ENCODE measurements around the gene RHCE. TPM values are rescaled to one million over a fixed set of nuclear protein-coding genes. Genes with fewer than 3 reads are reported as not detected.

The RHCE gene
- total and polyA plus RNA-seq, 2 of the 8 experiments (the other 6 are each of a cell fraction or from before 2014, with no cell fraction given) = 0.23 to 0.50 TPM

DNA sequence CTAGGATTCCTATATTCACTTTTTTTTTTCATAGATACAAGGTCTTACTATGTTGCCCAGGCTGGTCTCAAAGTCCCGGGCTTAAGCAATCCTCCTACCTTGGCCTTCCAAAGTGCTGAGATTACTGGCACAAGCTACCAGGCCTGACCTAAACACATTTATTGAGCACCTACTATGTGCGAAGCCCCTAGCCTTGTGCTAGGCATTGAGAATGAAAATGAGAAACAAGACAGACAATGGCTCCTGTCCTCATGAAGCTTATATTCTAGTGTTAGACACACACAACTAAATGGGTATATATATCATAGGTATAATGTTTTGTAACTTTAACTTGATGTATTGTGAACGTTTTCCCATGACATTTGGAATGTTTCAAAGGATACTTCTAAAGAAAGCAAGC is 71.0 kb downstream of the RHCE start:
- Histone ChIP-seq H2AK5ac (ENCODE audit: low read depth, low read length) (no peak overlapping the region), H3K4me1 (replicated peaks in 1 of 4; ENCODE audit: control insufficient read depth in 3 of 4, insufficient read depth in 4 of 4, low read length in 3 of 4) (no peaks in the 10 kb centered on the region), H3K27me3 (replicated peaks in 1 of 4; ENCODE audit: control insufficient read depth in 3 of 4, extremely low read depth in 1 of 4, insufficient read depth in 3 of 4, low read length in 3 of 4) (no peaks in the 10 kb centered on the region), H3K4ac (replicated peaks; ENCODE audit: insufficient read length, low read depth, low read length) (no peak overlapping the region), H2BK20ac (ENCODE audit: low read length) (no peak overlapping the region), H3K36me3 (ENCODE audit: control insufficient read depth in 2 of 4, insufficient read depth in 4 of 4, low read length in 3 of 4) (peaks cover 2 to 37% (median 13%) of the 10 kb centered on the region in 4 experiments; a peak in 6 of 8 replicates), H4K20me1 (replicated peaks in 1 of 2; ENCODE audit: control insufficient read depth in 1 of 2, insufficient read depth in 2 of 2, low read length in 2 of 2) (peaks cover 3% of the 10 kb centered on the region in 2 experiments), H3K9me3 (ENCODE audit: insufficient read depth in 2 of 2, low read depth in 1 of 2, low read length in 1 of 2) (no peaks in the 10 kb centered on the region), H4K8ac (ENCODE audit: extremely low read depth, insufficient read depth, low read length) (no peak overlapping the region), H3K79me1 (ENCODE audit: low read depth, low read length) (0 out of 2 replicates have a peak, but pooled peaks cover 2% of the 10 kb centered on the region), H3K27ac (ENCODE audit: low read depth, low read length) (no peak overlapping the region), H3K79me2 (ENCODE audit: control insufficient read depth in 1 of 2, insufficient read depth in 2 of 2, low read length in 2 of 2) (peaks cover 0 to 9% of the 10 kb centered on the region in 2 experiments; a peak in 2 of 4 replicates), H3K56ac (replicated peaks; ENCODE audit: insufficient read length, low read depth, low read length) (no peak overlapping the region), H2BK5ac (ENCODE audit: low read depth, low read length) (no peak overlapping the region), H2BK15ac (ENCODE audit: low read length) (no peak overlapping the region), H3K23ac (ENCODE audit: insufficient read length) (no peak overlapping the region), H3K23me2 (ENCODE audit: low read depth, low read length) (no peaks in the 10 kb centered on the region), H3K9ac (replicated peaks in 1 of 4; ENCODE audit: extremely low read depth in 1 of 4, low read depth in 3 of 4, low read length in 3 of 4) (no peak overlapping the region), H3K18ac (ENCODE audit: extremely low read depth, low read length) (no peak overlapping the region), H2BK120ac (replicated peaks; ENCODE audit: low read depth, low read length) (no peak overlapping the region), H3K14ac (ENCODE audit: insufficient read length) (no peak overlapping the region), H4K5ac (ENCODE audit: insufficient read length, low read depth, low read length) (no peak overlapping the region), H2AFZ (ENCODE audit: low read length) (no peak overlapping the region), H3K4me3 (ENCODE audit: extremely low read depth in 1 of 4, insufficient read depth in 2 of 4, low read depth in 3 of 4, low read length in 4 of 4) (no peak overlapping the region), H3K4me2 (ENCODE audit: insufficient read depth in 1 of 2, low read depth in 2 of 2, low read length in 2 of 2) (no peak overlapping the region), H2BK12ac (ENCODE audit: low read depth, low read length) (no peak overlapping the region), H4K91ac (replicated peaks; ENCODE audit: insufficient read length, low read length) (no peak overlapping the region)
- no peak for FAIRE-seq
- CTCF ChIA-PET (ENCODE audit: partially characterized antibody) = interaction anchor here (1.3 kb wide), 1 partner anchor 139 kb away, joined by 3 read pairs; no protein-coding TSS in a partner anchor
- POLR2A ChIA-PET (ENCODE audit: partially characterized antibody) = no interaction called here
- 94% methylated on average over 3 of the region's 3 CpGs; no CpG with 5 or more reads in 1 of the 2 experiments for whole genome bisulfite sequencing, 2 experiments (ENCODE audit: extremely low coverage in 1 of 2, insufficient coverage in 1 of 2, insufficient read length in 1 of 2, insufficient replicate concordance in 2 of 2, low coverage in 1 of 2, low lambda C conversion rate in 2 of 2, missing lambda C conversion rate in 1 of 2)
- no peak for DNase-seq (ENCODE audit: low read depth in 1 of 2, low spot score in 2 of 2)
- no peak for TF ChIP-seq TBP (IDR thresholded peaks at IDR 0.05; ENCODE audit: low read depth, low read length)
- TF ChIP-seq MAX (IDR thresholded peaks at IDR 0.05) = no peak

Measured in H1 (cell line).